Astrocyte of the spinal cord (primary cell): ENCODE data around the gene GPR160.

Experiments
- DNase-seq: peaks from one replicate; pipeline ENCODE4 v3.0.0; 2011; ENCODE audit warnings: low read depth, low spot score
- H3K4me3 ChIP-seq: 2 replicates; pipeline ENCODE4 v1.5.1; 2011; ENCODE audit warnings: low read depth, mild to moderate bottlenecking, low read length, moderate library complexity
- in situ Hi-C: cut with HindIII; loops from 2 replicates; pipeline ENCODE4 v1.10.0; 2017; ENCODE audit warnings: low sequenced_read_pairs
- TF ChIP-seq, protein P1 (sequence below): IDR thresholded peaks from 2 replicates; pipeline ENCODE4 v1.5.1; 2012; ENCODE audit warnings: low read depth, mild to moderate bottlenecking, low read length, inconsistent platforms

The GPR160 gene

DNA sequence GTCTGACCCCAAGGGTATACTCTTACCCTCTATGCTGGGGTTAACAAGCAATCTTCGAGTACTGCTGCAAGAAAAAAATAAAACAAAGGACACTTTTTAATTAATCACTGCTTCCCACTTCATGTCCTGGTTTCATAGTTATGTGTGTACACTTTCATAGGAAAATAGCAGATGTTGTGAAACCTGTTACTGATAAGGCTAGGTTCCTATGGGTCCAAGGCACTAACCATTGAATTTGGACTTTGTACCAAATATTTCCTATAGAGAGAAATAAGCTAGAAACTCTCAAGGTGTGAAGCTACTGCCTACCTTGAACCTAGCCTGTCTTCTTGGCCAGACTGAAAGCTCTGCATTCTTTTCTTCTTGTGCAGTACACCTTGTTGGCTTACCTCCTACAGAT lies 14.6 kb upstream of the GPR160 start:
- TF ChIP-seq, protein P1, sequence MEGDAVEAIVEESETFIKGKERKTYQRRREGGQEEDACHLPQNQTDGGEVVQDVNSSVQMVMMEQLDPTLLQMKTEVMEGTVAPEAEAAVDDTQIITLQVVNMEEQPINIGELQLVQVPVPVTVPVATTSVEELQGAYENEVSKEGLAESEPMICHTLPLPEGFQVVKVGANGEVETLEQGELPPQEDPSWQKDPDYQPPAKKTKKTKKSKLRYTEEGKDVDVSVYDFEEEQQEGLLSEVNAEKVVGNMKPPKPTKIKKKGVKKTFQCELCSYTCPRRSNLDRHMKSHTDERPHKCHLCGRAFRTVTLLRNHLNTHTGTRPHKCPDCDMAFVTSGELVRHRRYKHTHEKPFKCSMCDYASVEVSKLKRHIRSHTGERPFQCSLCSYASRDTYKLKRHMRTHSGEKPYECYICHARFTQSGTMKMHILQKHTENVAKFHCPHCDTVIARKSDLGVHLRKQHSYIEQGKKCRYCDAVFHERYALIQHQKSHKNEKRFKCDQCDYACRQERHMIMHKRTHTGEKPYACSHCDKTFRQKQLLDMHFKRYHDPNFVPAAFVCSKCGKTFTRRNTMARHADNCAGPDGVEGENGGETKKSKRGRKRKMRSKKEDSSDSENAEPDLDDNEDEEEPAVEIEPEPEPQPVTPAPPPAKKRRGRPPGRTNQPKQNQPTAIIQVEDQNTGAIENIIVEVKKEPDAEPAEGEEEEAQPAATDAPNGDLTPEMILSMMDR = no peak
- H3K4me3 ChIP-seq = no peak overlapping the region
- in situ Hi-C loops = no loop called here
- no peak for DNase-seq

DNA sequence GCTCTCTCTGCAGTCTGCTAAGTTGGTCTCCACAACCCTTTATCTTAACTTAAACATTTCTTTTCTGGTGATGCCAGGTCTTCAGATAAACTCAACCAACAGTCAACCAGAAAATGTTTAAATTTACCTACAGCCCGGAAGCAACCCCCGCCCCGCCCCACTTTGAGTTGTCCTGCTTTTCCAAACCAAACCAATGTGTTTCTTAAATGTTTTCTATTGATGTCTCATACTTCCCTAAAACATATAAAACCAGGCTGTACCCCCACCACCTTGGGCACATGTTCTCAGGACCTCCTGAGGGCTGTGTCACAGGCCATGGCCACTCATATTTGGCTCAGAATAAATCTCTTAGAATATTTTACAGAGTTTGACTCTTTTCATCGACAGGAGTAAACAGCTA lies 13.2 kb upstream of the GPR160 start:
- DNase-seq = no peak
- TF ChIP-seq, protein P1 = no peak
- H3K4me3 ChIP-seq = no peak overlapping the region
- in situ Hi-C loops = no loop called here

DNA sequence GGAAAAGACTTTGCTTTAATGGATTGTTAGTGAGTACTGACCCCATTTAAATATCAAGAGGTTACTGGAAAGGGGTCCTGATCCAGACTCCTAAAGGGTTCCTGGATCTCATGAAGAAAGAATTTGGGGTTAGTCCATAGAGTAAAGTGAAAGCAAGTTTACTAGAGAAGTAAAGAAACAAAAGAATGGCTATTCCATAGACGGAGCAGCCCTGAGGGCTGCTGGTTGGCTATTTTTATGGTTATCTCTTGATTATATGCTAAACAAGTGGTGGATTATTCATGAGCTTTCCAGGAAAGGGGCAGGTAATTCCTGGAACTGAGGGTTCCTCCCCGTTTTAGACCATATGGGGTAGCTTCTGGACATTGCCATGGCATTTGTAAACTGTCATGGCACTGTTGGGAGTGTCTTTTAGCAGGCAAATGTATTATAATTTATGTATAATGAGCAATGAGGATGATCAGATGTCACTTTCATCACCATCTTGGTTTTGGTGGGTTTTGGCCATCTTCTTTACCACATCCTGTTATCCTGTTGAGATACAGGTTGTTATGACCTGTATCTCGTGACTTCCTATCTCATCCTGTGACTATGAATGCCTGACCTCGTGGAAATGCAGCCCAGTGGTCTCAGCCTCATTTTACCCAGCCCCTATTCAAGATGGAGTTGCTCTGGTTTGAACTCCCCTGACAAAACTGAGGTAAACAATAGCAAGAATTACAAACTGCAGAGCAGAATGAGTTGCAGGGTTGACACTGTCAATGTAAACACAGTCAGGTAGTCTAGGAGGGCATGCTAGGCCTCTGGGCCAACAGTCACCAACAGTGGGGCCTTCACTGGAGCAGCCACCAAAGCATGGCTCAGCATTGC lies 10.3 kb upstream of the GPR160 start:
- TF ChIP-seq, protein P1 = no peak
- in situ Hi-C loops = no loop called here
- H3K4me3 ChIP-seq = no peak overlapping the region
- DNase-seq = no peak

DNA sequence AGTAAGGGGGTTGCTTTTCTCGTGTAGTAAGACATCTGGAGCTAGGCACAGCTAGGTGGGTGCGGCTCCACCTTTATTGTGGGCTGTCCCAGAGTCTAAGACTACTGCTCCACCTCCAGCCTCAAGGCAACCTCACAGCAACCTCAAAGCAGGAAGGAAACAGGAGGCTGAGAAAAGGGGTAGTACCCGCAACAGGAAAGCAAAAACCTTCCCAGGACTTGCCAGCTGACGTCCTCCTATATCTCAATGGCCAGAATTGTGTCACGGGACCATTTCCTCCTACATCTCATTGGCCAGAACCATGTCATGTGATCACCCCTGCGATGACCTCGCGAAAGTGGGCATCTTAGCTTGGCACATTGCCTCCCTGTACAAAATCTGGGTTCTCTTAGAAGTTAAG lies 4.3 kb upstream of the GPR160 start:
- no peak overlapping the region for H3K4me3 ChIP-seq
- no peak for DNase-seq
- TF ChIP-seq, protein P1 = no peak
- in situ Hi-C loops = no loop called here

DNA sequence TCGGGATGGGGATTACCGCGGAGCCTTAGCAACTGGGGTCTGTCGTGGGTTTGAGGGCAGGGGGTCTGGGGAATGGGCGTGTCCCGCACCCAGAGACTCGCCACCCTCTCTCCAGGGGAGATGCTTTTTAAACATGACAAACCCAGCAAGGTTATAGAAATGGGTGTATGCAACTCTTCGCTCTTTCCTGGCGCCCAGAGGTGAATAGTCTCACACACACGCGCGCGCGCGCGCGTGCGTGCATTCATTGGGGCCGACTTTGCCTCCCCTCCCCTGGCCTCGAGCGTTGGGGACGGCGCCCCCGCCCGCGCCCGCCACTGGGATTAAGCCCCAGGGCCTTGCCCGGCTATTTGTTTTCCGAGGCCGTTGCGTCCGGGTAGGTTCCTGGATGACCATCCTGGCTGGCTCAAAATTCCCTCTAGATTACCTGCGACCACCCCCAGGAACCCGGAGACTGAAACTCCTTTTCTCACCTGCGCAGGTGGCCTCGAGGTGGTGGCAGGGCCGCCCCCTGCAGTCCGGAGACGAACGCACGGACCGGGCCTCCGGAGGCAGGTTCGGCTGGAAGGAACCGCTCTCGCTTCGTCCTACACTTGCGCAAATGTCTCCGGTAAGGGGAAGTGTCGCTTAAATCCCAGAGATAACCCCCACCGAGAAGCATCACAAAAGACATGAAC lies 777 bp downstream of the GPR160 start:
- in situ Hi-C loops = no loop called here
- H3K4me3 ChIP-seq = peak overlapping the region; percentile 33
- DNase-seq = no peak
- TF ChIP-seq, protein P1 = peak; percentile 5

DNA sequence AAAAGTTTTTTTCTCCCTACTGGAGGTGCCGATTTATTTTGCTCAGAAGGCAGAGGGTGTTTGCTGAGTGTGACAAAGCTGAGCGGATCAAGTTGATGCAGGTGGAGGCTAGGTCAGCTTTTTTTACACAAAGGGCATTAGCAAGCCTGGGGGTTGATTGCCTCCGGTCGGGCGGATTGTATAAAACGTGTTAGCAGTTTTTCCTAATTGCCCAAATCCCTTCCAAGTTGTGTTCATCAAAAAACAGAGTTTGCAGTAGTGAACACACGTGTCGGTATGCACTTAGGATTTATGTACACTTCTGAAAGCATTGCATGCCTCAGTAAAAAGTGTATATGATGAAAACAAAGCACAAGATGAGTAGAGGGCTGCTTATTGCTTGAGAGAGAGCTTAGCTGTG lies 2.6 kb downstream of the GPR160 start:
- in situ Hi-C loops = no loop called here
- TF ChIP-seq, protein P1 = no peak
- no peak for DNase-seq
- no peak overlapping the region for H3K4me3 ChIP-seq
